ENCODE results near the gene REEP3.
"Not testable (repeated sequence)": the region's sequence is repeated elsewhere in the genome, so short reads cannot be mapped to it uniquely, and the experiment has no call there.

Gene REEP3, protein sequence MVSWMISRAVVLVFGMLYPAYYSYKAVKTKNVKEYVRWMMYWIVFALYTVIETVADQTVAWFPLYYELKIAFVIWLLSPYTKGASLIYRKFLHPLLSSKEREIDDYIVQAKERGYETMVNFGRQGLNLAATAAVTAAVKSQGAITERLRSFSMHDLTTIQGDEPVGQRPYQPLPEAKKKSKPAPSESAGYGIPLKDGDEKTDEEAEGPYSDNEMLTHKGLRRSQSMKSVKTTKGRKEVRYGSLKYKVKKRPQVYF

GRCh38 chr10:63520500-63521415 is at the start of gene REEP3:
Gene REEP3 (plus strand): TSS chr10:63521401. CDS start chr10:63521546, 145 bp downstream.
- DNase-seq, result peak; percentile 41

- DNase-seq, result no peak
Measured at GRCh38 chr10:63474488-63474887, 46.7 kb upstream of the REEP3 start.

DNA sequence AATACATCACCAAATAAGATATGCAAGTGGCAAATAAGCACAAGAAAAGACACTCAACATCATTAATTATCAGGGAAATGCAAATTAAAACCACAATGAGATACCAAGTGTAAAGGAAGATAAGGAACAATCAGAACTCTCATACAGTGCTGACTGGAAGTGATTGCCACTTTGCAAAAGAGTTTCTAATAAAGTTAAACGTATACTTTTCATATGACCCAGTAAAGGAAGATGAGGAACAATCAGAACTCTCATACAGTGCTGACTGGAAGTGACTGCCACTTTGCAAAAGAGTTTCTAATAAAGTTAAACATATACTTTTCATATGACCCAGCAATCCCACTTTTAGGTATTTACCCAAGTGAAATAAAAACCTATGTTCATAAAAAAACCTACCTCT is 43.3 kb upstream of the REEP3 start:
- no peak for DNase-seq

GRCh38 chr10:63478564-63478963 is 42.6 kb upstream of the REEP3 start:
- no peak for DNase-seq

DNA sequence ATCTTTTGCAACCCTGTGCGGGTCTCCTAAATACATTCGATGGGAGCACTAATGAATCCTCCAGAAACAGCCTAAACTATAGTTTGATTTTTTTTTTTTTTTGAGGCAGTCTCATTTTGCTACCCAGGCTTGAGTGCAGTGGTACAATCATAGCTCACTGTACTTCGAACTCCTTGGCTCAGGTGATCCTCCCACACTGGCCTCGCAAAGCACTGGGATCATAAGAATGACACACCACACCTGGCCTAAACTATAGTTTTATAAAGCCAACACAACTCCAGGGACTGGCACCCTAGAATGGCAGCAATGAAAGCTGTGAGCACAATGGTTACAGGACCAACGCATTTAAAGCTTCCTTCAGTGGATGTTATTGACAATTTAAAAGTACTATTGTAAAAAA is 41.0 kb upstream of the REEP3 start:
- no peak for DNase-seq

GRCh38 chr10:63481815-63482421 is 39.3 kb upstream of the REEP3 start:
- no peak for DNase-seq

GRCh38 chr10:63483983-63484382 is 37.2 kb upstream of the REEP3 start:
- no peak for DNase-seq

DNA sequence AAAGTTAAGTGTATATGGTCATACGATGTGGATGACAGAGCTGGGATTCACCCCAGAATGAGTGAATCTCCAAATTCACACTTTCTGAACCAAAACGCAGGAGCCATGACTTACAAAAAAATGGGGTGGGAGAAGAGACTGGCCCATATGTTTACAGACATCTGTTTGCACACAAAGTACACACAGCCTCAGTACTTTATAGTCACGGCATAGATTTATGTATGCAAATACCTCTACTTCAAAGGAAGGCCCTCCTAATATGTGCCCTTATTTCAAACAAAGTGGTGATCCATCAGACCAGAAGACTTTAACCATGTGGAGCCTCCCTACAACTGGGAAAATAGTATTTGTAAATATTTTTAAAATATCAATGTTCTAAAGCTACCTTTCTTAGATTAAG is 33.2 kb upstream of the REEP3 start:
- no peak for DNase-seq

DNA sequence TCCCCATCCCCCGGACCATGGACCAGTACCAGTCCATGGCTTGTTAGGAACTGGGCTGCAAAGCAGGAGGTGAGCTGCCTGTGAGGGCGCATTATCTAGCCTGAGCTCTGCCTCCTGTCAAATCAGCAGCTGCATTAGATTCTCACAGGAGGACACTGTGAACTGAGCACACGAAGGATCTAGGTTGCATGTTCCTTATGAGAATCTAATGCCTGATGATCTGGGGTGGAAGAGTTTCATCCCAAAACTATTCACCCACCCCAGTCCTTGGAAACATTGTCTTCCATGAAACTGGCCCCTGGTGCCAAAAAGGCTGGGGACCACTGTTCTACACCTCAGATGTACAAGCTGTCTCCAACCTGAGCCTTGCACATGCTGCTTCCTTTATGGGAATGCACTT is 31.4 kb upstream of the REEP3 start:
- DNase-seq, result no peak

- no peak for DNase-seq
Measured at GRCh38 chr10:63491588-63492316, 29.4 kb upstream of the REEP3 start.

DNA sequence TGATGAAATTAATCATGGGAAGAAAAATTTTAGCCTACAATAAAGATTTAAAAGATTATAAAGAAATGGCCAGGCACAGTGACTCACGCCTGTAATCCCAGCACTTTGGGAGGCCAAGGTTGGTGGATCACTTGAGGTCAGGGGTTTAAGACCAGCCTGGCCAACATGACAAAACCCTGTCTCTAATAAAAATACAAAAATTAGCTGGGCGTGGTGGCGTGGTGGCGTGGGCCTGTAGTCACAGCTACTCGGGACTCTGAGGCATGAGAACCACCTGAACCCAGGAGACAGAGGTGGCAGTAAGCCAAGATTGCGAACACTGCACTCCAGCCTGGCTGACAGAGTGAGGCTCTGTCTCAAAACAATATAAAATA is 28.9 kb upstream of the REEP3 start:
- DNase-seq, result not testable (repeated sequence)

GRCh38 chr10:63493004-63493403 is 28.2 kb upstream of the REEP3 start:
- DNase-seq, result no peak

DNA sequence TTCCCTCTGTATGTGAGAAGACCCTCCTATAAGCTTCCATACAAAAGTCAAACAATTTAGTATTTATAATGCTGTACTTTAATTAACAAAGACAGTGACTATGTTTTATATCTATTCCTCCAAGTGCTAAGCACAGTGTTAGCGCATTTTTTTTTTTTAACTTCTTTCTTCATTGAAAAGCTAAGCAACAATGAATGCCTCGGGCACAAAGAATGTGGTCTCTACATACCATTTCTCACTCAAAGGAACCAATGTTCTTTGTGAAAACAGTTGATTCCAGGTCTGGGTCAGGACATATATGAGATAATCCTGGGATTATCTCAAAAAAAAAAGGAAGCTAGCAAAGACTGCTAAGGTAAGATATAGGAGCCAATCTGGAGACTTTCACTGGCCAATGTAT is 26.2 kb upstream of the REEP3 start:
- DNase-seq, result no peak

DNA sequence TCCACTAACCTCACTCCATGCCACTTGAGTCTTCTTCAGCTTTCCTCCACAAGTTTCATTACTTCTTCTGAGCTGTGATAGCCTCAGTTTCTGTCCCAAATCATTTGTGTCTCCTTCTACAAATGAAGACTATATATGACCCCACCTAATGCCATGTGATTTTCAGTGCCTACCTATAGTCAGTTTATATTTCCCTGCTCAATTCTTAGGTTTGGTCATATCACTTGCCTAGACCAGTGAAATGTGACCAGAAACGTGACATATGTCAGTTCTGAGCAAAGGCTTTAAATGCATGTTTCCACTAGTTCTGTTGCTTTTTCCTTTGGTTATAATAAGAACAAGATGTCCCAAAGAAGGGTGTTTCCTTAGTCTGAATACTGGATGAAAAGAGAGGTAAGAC is 24.6 kb upstream of the REEP3 start:
- no peak for DNase-seq

GRCh38 chr10:63497321-63497720 is 23.9 kb upstream of the REEP3 start:
- DNase-seq, result no peak

DNA sequence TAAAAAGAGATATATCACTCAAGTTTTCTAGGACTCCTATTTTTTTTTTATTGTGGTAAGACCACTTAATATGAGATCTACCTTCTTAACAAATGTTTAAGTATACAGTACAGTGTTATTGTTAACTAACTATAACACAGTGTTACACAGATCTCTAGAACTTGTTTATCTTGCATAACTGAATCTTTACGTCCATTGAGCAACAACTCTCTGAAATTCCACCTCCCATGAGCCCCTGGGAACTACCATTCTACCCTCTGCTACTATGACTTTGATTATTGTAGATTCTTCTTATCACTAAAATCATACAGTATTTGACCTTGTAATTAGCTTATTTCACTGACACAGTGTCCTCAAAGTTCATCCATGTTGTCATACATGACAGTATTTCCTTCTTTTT is 22.5 kb upstream of the REEP3 start:
- DNase-seq, result no peak

DNA sequence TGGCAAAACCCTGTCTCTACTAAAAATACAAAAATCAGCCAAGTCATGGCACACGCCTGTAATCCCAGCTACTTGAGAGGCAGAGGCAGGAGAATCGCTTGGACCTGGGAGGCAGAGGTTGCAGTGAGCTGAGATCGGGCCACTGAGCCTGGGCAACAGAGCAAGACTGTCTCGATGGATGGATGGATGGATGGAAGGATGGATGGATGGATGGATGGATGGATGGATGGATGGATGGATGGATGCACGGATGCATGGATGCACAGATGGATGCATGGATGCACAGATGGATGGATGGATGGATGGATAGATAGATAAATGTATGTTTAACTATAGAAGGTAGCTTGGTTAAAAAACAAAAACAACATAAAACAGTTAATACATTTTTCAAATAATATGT is 20.6 kb upstream of the REEP3 start:
- not testable (repeated sequence) for DNase-seq

DNA sequence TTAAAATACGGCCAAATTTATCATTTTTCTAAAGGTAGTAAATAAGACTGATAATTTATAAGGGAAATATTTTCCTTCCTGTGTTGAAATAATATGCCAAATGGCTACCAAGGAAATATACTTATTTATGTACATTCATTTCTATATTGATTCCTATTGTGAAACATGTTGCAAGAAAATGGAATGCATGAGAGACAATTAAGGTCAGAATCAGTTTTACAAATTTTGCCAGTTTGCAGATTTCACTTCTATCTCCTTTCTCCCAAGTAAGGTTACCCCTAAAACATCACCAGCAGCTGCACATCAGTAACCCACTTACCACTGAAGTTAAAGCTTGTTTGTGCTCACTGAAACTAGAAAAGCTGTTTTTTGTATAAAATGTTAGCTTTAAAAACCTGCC is 19.2 kb upstream of the REEP3 start:
- no peak for DNase-seq

DNA sequence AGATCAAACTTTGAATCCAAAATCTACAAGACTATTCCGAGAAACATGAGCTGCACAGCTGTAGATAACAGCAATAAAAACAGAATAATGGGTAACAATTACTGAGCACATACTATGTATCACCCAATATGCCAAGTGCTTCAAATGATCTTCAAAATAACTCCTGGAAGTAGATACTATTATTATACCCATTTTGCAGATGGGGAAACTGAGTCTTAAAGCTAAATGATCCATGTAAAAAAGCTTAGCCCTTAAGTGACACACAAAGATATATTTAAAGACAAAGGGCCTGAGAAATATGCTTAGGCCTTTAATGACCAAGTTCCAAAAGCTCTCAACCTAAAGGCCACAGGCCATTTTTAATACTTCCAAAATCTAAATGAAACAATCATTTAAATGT is 18.4 kb upstream of the REEP3 start:
- DNase-seq, result no peak

GRCh38 chr10:63503395-63503794 is 17.8 kb upstream of the REEP3 start:
- no peak for DNase-seq

DNA sequence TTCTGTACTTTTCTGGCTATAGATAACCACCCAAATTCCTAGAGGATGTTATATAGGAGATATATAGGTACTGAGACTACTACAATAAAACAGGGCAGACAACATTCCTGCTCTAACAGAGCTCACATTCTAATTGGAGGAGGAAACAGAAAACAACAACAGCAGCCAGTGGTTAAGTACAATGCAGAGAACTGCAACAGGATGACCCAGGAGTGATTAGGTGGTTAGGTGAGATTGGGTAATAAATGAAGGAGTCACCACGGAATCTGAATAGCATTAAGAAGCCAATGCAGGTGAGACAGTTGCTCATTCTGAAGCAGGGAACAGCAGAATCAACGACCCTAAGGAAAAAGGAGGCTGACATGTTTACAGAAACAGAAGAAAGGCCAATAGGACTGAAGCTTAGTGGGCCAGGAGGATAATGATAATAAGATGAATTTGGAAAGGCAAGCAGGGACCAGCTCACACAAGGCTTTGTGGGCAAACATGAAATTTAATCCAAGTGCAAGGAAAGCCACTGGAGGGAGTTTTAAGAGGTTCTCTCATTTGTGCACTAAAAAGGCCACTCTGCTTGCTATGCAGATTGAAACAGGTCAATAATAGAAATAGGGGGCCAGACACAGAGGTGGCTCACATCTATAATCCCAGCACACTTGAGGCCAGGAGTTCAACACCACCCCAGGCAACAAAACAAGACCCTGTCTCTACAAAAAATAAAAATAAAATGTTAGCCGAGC is 16.9 kb upstream of the REEP3 start:
- no peak for DNase-seq

- DNase-seq, result no peak
Measured at GRCh38 chr10:63505562-63505961, 15.6 kb upstream of the REEP3 start.

GRCh38 chr10:63506554-63506953 is 14.6 kb upstream of the REEP3 start:
- DNase-seq, result no peak

All from CD4-positive, alpha-beta T cell treated with Interleukin-17A for 4 hours (primary cell).